HCT116 (cell line): Measurements from ENCODE around the gene F7.

Experiments
- POLR2A ChIP-seq: IDR thresholded peaks from 2 replicates; pipeline ENCODE4 v1.7.0; 2011; ENCODE audit warnings: borderline replicate concordance; ENCODE audit not compliant: insufficient read depth, insufficient read length; ENCODE audit errors: extremely low read depth
- SP1 ChIP-seq: IDR thresholded peaks from 2 replicates; pipeline ENCODE4 v1.6.1; 2012; ENCODE audit warnings: low read depth
- YY1 ChIP-seq: IDR thresholded peaks from 2 replicates; pipeline ENCODE4 v1.6.1; 2011; ENCODE audit warnings: low read length, low read depth, moderate library complexity, mild to moderate bottlenecking; ENCODE audit not compliant: insufficient replicate concordance; ENCODE audit errors: extremely low read depth
- ZNF274 ChIP-seq: fragments of 200-500 bp; sonication (Bioruptor generic); IDR thresholded peaks from 2 replicates; pipeline ENCODE4 v1.6.1; 2014; ENCODE audit warnings: mild to moderate bottlenecking, low read depth, low read length, inconsistent platforms
- TF ChIP-seq, protein P1 (sequence below), 3 experiments: fragments of 200-600 bp in 1 of 3; sonication (generic) in 1 of 3; IDR thresholded peaks in 2 of 3; conservative IDR thresholded peaks in 1 of 3; 2 replicates each; pipeline ENCODE4 v1.5.1; 2012 to 2017; ENCODE audit warnings: low read depth in 2 of 3, low read length in 2 of 3, antibody characterized with exemption in 1 of 3, borderline replicate concordance in 1 of 3, control low read depth in 1 of 3, mild to moderate bottlenecking in 1 of 3, mixed read lengths in 1 of 3, mixed run types in 1 of 3, moderate library complexity in 1 of 3; ENCODE audit not compliant: insufficient read depth in 1 of 3
- TF ChIP-seq, protein P2 (sequence below): IDR thresholded peaks from 2 replicates; pipeline ENCODE4 v1.6.1; 2012

DNA sequence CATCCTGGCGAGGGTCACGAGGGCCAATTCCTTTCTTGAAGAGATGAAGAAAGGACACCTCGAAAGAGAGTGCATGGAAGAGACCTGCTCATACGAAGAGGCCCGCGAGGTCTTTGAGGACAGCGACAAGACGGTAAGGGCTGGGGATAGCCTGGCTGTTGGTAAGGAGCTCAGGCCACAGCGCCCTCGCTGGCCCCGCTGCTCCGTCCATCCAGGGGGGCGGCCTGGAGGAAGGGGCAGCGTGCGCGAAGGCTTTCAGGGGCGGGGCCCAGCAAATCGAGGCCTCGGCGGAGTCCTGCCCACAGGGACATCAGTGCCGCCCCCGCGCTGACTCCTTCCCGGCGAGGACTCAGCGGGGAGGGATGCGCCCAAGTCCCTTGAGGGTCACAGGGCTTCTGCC, 23.9 kb downstream of the F7 start:
- TF ChIP-seq, protein P1, sequence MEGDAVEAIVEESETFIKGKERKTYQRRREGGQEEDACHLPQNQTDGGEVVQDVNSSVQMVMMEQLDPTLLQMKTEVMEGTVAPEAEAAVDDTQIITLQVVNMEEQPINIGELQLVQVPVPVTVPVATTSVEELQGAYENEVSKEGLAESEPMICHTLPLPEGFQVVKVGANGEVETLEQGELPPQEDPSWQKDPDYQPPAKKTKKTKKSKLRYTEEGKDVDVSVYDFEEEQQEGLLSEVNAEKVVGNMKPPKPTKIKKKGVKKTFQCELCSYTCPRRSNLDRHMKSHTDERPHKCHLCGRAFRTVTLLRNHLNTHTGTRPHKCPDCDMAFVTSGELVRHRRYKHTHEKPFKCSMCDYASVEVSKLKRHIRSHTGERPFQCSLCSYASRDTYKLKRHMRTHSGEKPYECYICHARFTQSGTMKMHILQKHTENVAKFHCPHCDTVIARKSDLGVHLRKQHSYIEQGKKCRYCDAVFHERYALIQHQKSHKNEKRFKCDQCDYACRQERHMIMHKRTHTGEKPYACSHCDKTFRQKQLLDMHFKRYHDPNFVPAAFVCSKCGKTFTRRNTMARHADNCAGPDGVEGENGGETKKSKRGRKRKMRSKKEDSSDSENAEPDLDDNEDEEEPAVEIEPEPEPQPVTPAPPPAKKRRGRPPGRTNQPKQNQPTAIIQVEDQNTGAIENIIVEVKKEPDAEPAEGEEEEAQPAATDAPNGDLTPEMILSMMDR (IDR thresholded peaks at IDR 0.05 in 2 of 3, conservative IDR thresholded peaks at IDR 0.05 in 1 of 3; ENCODE audit: borderline replicate concordance in 1 of 3, insufficient read depth in 1 of 3, low read depth in 2 of 3, low read length in 2 of 3): no peak
- TF ChIP-seq SP1: no peak
- TF ChIP-seq, protein P2, sequence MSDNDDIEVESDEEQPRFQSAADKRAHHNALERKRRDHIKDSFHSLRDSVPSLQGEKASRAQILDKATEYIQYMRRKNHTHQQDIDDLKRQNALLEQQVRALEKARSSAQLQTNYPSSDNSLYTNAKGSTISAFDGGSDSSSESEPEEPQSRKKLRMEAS: no peak
- no peak for TF ChIP-seq ZNF274
- no peak for TF ChIP-seq POLR2A
- no peak for TF ChIP-seq YY1
